GM12878 (cell line): ENCODE results near the gene LRP1B.

Source experiments
- CTCF ChIP-seq, 3 experiments: IDR thresholded peaks in 2 of 3; conservative IDR thresholded peaks in 1 of 3; 2 replicates each; pipeline ENCODE4 v1.5.1; 2011; ENCODE audit warnings: low read depth in 3 of 3, low read length in 3 of 3, mild to moderate bottlenecking in 3 of 3, control low read depth in 2 of 3, moderate library complexity in 2 of 3, inconsistent platforms in 1 of 3, mixed read lengths in 1 of 3; ENCODE audit not compliant: control insufficient read depth in 2 of 3, insufficient read depth in 1 of 3; ENCODE audit errors: extremely low read depth in 1 of 3
- EP300 ChIP-seq, 2 experiments: fragments of 150-350 bp in 1 of 2; IDR thresholded peaks; 2 replicates each; pipeline ENCODE4 v1.6.1; 2011 to 2012; ENCODE audit warnings: low read depth in 2 of 2, low read length in 2 of 2, borderline replicate concordance in 1 of 2, improper control_type of control experiment in 1 of 2, inconsistent platforms in 1 of 2; ENCODE audit not compliant: control insufficient read depth in 1 of 2
- ETV6 ChIP-seq, 2 experiments: fragments of 450-650 bp in 1 of 2; IDR thresholded peaks in 1 of 2; conservative IDR thresholded peaks in 1 of 2; 2 replicates each; pipeline ENCODE4 v1.6.1; 2014; ENCODE audit warnings: antibody characterized with exemption in 1 of 2, borderline replicate concordance in 1 of 2, low read depth in 1 of 2, mild to moderate bottlenecking in 1 of 2, moderate library complexity in 1 of 2
- FOXK2 ChIP-seq: fragments of 450-650 bp; IDR thresholded peaks from 2 replicates; pipeline ENCODE4 v1.6.1; 2017; ENCODE audit warnings: mild to moderate bottlenecking, moderate library complexity
- JUNB ChIP-seq: IDR thresholded peaks from 2 replicates; pipeline ENCODE4 v1.6.1; 2016; ENCODE audit warnings: antibody characterized with exemption, mild to moderate bottlenecking
- KDM1A ChIP-seq: fragments of 200-600 bp; sonication (generic); IDR thresholded peaks from 2 replicates; pipeline ENCODE4 v1.6.1; 2016; ENCODE audit warnings: borderline replicate concordance
- NR2C2 ChIP-seq: IDR thresholded peaks from 2 replicates; pipeline ENCODE4 v1.6.1; 2011; ENCODE audit warnings: borderline replicate concordance, low read depth; ENCODE audit not compliant: control insufficient read depth, insufficient read length
- PBX3 ChIP-seq: IDR thresholded peaks from 2 replicates; pipeline ENCODE4 v1.6.1; 2011; ENCODE audit warnings: mild to moderate bottlenecking, low read depth, low read length, moderate library complexity; ENCODE audit not compliant: insufficient replicate concordance
- POLR2A ChIP-seq: IDR thresholded peaks from 2 replicates; pipeline ENCODE4 v1.6.1; 2011; ENCODE audit warnings: low read depth, mild to moderate bottlenecking, low read length
- REST ChIP-seq: IDR thresholded peaks from 2 replicates; pipeline ENCODE4 v1.6.1; 2012; ENCODE audit warnings: mild to moderate bottlenecking, low read depth, low read length
- RFX5 ChIP-seq: IDR thresholded peaks from 2 replicates; pipeline ENCODE4 v1.6.1; 2011; ENCODE audit warnings: low read depth, low read length, improper control_type of control experiment
- ZNF24 ChIP-seq: fragments of 450-650 bp; IDR thresholded peaks from 2 replicates; pipeline ENCODE4 v1.6.1; 2017; ENCODE audit warnings: antibody characterized with exemption, mild to moderate bottlenecking
- ZZZ3 ChIP-seq: IDR thresholded peaks from 2 replicates; pipeline ENCODE4 v1.6.1; 2011; ENCODE audit warnings: low read depth; ENCODE audit not compliant: control insufficient read depth, insufficient read length

- TF ChIP-seq PBX3 (no peak), ZNF24 (no peak), NR2C2 (no peak), EP300 (IDR thresholded peaks at IDR 0.05; ENCODE audit: borderline replicate concordance in 1 of 2, control insufficient read depth in 1 of 2, low read depth in 2 of 2, low read length in 2 of 2) (no peak), RFX5 (no peak), JUNB (no peak), POLR2A (no peak), ZZZ3 (no peak), KDM1A (no peak), FOXK2 (no peak), ETV6 (conservative IDR thresholded peaks at IDR 0.05 in 1 of 2, IDR thresholded peaks at IDR 0.05 in 1 of 2; ENCODE audit: borderline replicate concordance in 1 of 2, low read depth in 1 of 2) (no peak), CTCF (IDR thresholded peaks at IDR 0.05 in 2 of 3, conservative IDR thresholded peaks at IDR 0.05 in 1 of 3; ENCODE audit: control insufficient read depth in 2 of 3, extremely low read depth in 1 of 3, insufficient read depth in 1 of 3, low read depth in 3 of 3, low read length in 3 of 3) (no peak), REST (no peak)
These were observed 1774.1 kb downstream of the LRP1B start for GRCh38 chr2:140356697-140357096.
